GM12878 (cell line): ENCODE results near the gene GIGYF1. TPM values are rescaled to one million over a fixed set of nuclear protein-coding genes. Genes with fewer than 3 reads are reported as not detected.

ENCODE experiments used
- ATAC-seq: fragments of 200-7000 bp; cut with Tn5 transposase; 3 replicates; pipeline ENCODE4 v1.9.1; 2020; ENCODE audit warnings: mild to moderate bottlenecking, moderate library complexity
- BruUV-seq: library from RNA; stranded (reverse); fragments of 400-500 nt; replicated peaks from 2 replicates; lab custom pipeline; 2021; lab: Mats Ljungman, UMichigan
- CTCF ChIA-PET: fragments of 300-600 bp; sonication (Branson Sonifier 250); formaldehyde crosslinking; extraction: SDS; loops from one replicate; lab custom pipeline; 2021; ENCODE audit warnings: inconsistent platforms; lab: Yijun Ruan, JAX
- POLR2A ChIA-PET: fragments of 350-600 bp; formaldehyde crosslinking; extraction: SDS; loops from one replicate; lab custom pipeline; 2021; ENCODE audit warnings: inconsistent platforms; lab: Charles Lee
- RAD21 ChIA-PET: fragments of 300-600 bp; sonication (Branson Sonifier 250); formaldehyde crosslinking; loops from one replicate; lab custom pipeline; 2023; ENCODE audit warnings: antibody characterized with exemption; ENCODE audit not compliant: unreplicated experiment; lab: Charles Lee
- SMC1A ChIA-PET: fragments of 300-600 bp; sonication (Branson Sonifier 250); formaldehyde crosslinking; loops from one replicate; lab custom pipeline; 2023; ENCODE audit not compliant: unreplicated experiment, uncharacterized antibody; lab: Charles Lee
- DNase-seq: peaks from one replicate; pipeline ENCODE4 v3.0.0-alpha.2; 2011; ENCODE audit warnings: low read depth, low spot score
- FAIRE-seq: peaks from 3 replicates; lab custom pipeline; 2011; peaks lifted over from hg19 to GRCh38; lab: Jason Lieb, UNC
- H2AFZ ChIP-seq: 2 replicates; pipeline ENCODE4 v1.6.0; 2011; ENCODE audit warnings: low read depth, low read length, control low read depth; ENCODE audit not compliant: control insufficient read depth
- H3K27ac ChIP-seq: 2 replicates; pipeline ENCODE4 v1.5.1; 2011; ENCODE audit warnings: control low read depth; ENCODE audit not compliant: control insufficient read depth, insufficient read depth
- H3K27me3 ChIP-seq, 2 experiments: replicated peaks in 1 of 2; 2 replicates each; pipeline versions ENCODE4 v1.6.0 to v1.6.1; 2011; ENCODE audit warnings: low read length in 1 of 2; ENCODE audit not compliant: control insufficient read depth in 2 of 2, insufficient read depth in 2 of 2
- H3K36me3 ChIP-seq, 2 experiments: 2 replicates each; pipeline ENCODE4 v1.5.1; 2011; ENCODE audit warnings: low read length in 1 of 2; ENCODE audit not compliant: control insufficient read depth in 2 of 2, insufficient read depth in 2 of 2
- H3K4me1 ChIP-seq: 2 replicates; pipeline ENCODE4 v1.6.1; 2011; ENCODE audit warnings: mild to moderate bottlenecking, low read length, moderate library complexity, mixed read lengths; ENCODE audit not compliant: control insufficient read depth, insufficient read depth
- H3K4me2 ChIP-seq: 2 replicates; pipeline ENCODE4 v1.6.0; 2011; ENCODE audit warnings: control low read depth; ENCODE audit not compliant: control insufficient read depth, insufficient read depth
- H3K4me3 ChIP-seq: fragments of 200-600 bp; sonication (generic); 2 replicates; pipeline ENCODE4 v1.5.1; 2016
- H3K79me2 ChIP-seq: 2 replicates; pipeline ENCODE4 v1.6.0; 2011; ENCODE audit warnings: low read length; ENCODE audit not compliant: control insufficient read depth, insufficient read depth
- H3K9ac ChIP-seq: 2 replicates; pipeline ENCODE4 v1.8.0; 2011; ENCODE audit warnings: low read length, control low read depth, mixed read lengths; ENCODE audit not compliant: control insufficient read depth, insufficient read depth
- H3K9me3 ChIP-seq: replicated peaks from 3 replicates; pipeline ENCODE4 v1.5.1; 2011; ENCODE audit warnings: mild to moderate bottlenecking, low read length; ENCODE audit not compliant: control insufficient read depth, insufficient read depth
- H4K20me1 ChIP-seq: 2 replicates; pipeline ENCODE4 v1.6.0; 2011; ENCODE audit not compliant: control insufficient read depth, insufficient read depth
- BCL11A ChIP-seq: IDR thresholded peaks from 2 replicates; pipeline ENCODE4 v1.6.1; 2011; ENCODE audit warnings: low read depth, low read length
- CTCF ChIP-seq, 3 experiments: IDR thresholded peaks in 2 of 3; conservative IDR thresholded peaks in 1 of 3; 2 replicates each; pipeline ENCODE4 v1.5.1; 2011; ENCODE audit warnings: low read depth in 3 of 3, low read length in 3 of 3, mild to moderate bottlenecking in 3 of 3, control low read depth in 2 of 3, moderate library complexity in 2 of 3, inconsistent platforms in 1 of 3, mixed read lengths in 1 of 3; ENCODE audit not compliant: control insufficient read depth in 2 of 3, insufficient read depth in 1 of 3; ENCODE audit errors: extremely low read depth in 1 of 3
- E4F1 ChIP-seq: fragments of 450-650 bp; IDR thresholded peaks from 2 replicates; pipeline ENCODE4 v1.6.1; 2018; ENCODE audit warnings: borderline replicate concordance, mild to moderate bottlenecking; ENCODE audit not compliant: partially characterized antibody
- MLLT1 ChIP-seq: fragments of 450-650 bp; IDR thresholded peaks from 2 replicates; pipeline ENCODE4 v1.6.1; 2016; ENCODE audit warnings: mild to moderate bottlenecking
- MYC ChIP-seq: IDR thresholded peaks from 2 replicates; pipeline ENCODE4 v1.6.1; 2011; ENCODE audit warnings: mild to moderate bottlenecking, low read length, moderate library complexity, inconsistent platforms; ENCODE audit not compliant: insufficient read depth, insufficient replicate concordance, insufficient read length, severe bottlenecking
- TBL1XR1 ChIP-seq: IDR thresholded peaks from 2 replicates; pipeline ENCODE4 v1.6.1; 2012; ENCODE audit warnings: low read depth, low read length, improper control_type of control experiment
- ZNF687 ChIP-seq: fragments of 450-650 bp; IDR thresholded peaks from 2 replicates; pipeline ENCODE4 v1.6.1; 2017; ENCODE audit warnings: mild to moderate bottlenecking, moderate library complexity
- WGBS: methylation state at CpG from one replicate; pipeline ENCODE4 v1.1.6; 2016; ENCODE audit warnings: low lambda C conversion rate; ENCODE audit not compliant: insufficient replicate concordance, insufficient coverage; ENCODE audit errors: missing lambda C conversion rate; 5-methylcytosine and 5-hydroxymethylcytosine counted together
- in situ Hi-C: fragments of 300-500 bp; cut with MboI; formaldehyde crosslinking; loops from 9 replicates; pipeline ENCODE4 v1.14.3; 2018; ENCODE audit warnings: mixed read lengths
- intact Hi-C: fragments of 100-400 bp; cut with micrococcal nuclease; formaldehyde crosslinking; loops from one replicate; pipeline ENCODE4 v1.14.2; 2022; ENCODE audit not compliant: unreplicated experiment
- polyA plus RNA-seq, 11 experiments: library from polyadenylated mRNA; depleted of rRNA in 4 of 11; unstranded in 6 of 11; stranded (reverse) in 5 of 11; fragments of >200 nt; fragmentation: Nextera tagmentation in 4 of 11; fragmentation: Illumina TruSeq in 1 of 11; extraction: Ambion mirVana in 4 of 11; extraction: Trizol in 1 of 11; gene quantifications; 1 replicate in 1 of 11; 2 replicates in 10 of 11; pipeline versions ENCODE4 v1.2.1 to v1.2.3, GENCODE V29; 2011 to 2016; ENCODE audit warnings: inconsistent platforms in 2 of 11, missing spikeins in 2 of 11, low read depth in 1 of 11
- total RNA-seq, 4 experiments: library from RNA; depleted of rRNA in 3 of 4; stranded (reverse); fragments of >200 nt in 3 of 4; fragmentation: Illumina TruSeq in 1 of 4; extraction: Trizol in 1 of 4; gene quantifications; 2 replicates each; pipeline versions ENCODE4 v1.2.1 to v1.2.3, GENCODE V29; 2013 to 2021

GIGYF1 gene
- total and polyA plus RNA-seq, 10 of the 15 experiments (the other 5 are each of a cell fraction or from before 2014, with no cell fraction given): 0.31 to 47.2 (median 9.9) TPM

GRCh38 chr7:100692578-100692961, 1.5 kb downstream of the GIGYF1 start (continued):
- no peak for TF ChIP-seq ZNF687
- TF ChIP-seq BCL11A: no peak
- TF ChIP-seq MYC: no peak

- Histone ChIP-seq H3K79me2 (peaks cover 52% of the 10 kb centered on the region), H3K4me1 (peaks cover 41% of the 10 kb centered on the region), H3K27ac (peak overlapping the region; percentile 74; the same call in 1 of the 2 replicates), H3K36me3 (peaks cover 0 to 10% of the 10 kb centered on the region in 2 experiments; a peak in 3 of 4 replicates), H3K4me3 (peak overlapping the region; percentile 95), H3K9ac (peak overlapping the region; percentile 81), H3K4me2 (peak overlapping the region; percentile 87), H3K27me3 (no peaks in the 10 kb centered on the region), H4K20me1 (no peaks in the 10 kb centered on the region), H3K9me3 (no peaks in the 10 kb centered on the region), H2AFZ (no peak overlapping the region)
- ATAC-seq: peak; percentile 87
- ChIA-PET POLR2A (interaction anchor here (0.6 to 3.3 kb wide), 5 partner anchors 11 to 303 kb away, joined by 3 to 26 read pairs (median 5); partner anchors contain the start of genes MOSPD3 and POP7), SMC1A (interaction anchor here (0.6 to 2.8 kb wide), 13 partner anchors 14 to 162 kb away, joined by 3 to 13 read pairs (median 4); partner anchors contain the start of genes FBXO24, LRCH4, MOSPD3 and POP7), RAD21 (interaction anchor here (0.5 to 5.8 kb wide), 12 partner anchors 9 to 215 kb away, joined by 3 to 56 read pairs (median 5); partner anchors contain the start of genes MOSPD3 and POP7), CTCF (interaction anchor here (0.6 to 8.6 kb wide), 43 partner anchors 9 to 543 kb away, joined by 3 to 134 read pairs (median 4); partner anchors contain the start of genes FBXO24, GNB2, LAMTOR4 and LRCH4)
- DNase-seq: no peak
- 36% methylated on average over 28 of the region's 28 CpGs for WGBS
- intact Hi-C loops (loop anchor here (1.0 to 10.0 kb wide), 4 partner anchors 60 to 217 kb away; partner anchors contain the start of genes FBXO24, LRCH4 and TSC22D4), in situ Hi-C loops (loop anchor here (25.0 kb wide), 1 partner anchor 230 kb away; the partner anchor contains the start of gene SPACDR)
- BruUV-seq: TSS peak; percentile 75
- FAIRE-seq: peak; percentile 38
- TF ChIP-seq TBL1XR1 (no peak), E4F1 (no peak), CTCF (IDR thresholded peaks at IDR 0.05 in 2 of 3, conservative IDR thresholded peaks at IDR 0.05 in 1 of 3; ENCODE audit: control insufficient read depth in 2 of 3, extremely low read depth in 1 of 3, insufficient read depth in 1 of 3, low read depth in 3 of 3, low read length in 3 of 3) (peak; percentile 85 to 90 (median 88)), MLLT1 (peak; percentile 75)
Measured at GRCh38 chr7:100691676-100692577, 2.1 kb downstream of the GIGYF1 start.
